K562 (cell line): ENCODE data around the gene CATSPER4. TPM values are rescaled to one million over a fixed set of nuclear protein-coding genes. Genes with fewer than 3 reads are reported as not detected.

Source experiments
- CAMTA2 ChIP-seq: fragments of 250-450 bp; sonication (Bioruptor Pico); conservative IDR thresholded peaks from 2 replicates; pipeline ENCODE4 v1.5.1; 2022
- CEBPB ChIP-seq: fragments of 450-650 bp; IDR thresholded peaks from 2 replicates; pipeline ENCODE4 v1.6.1; 2016; ENCODE audit warnings: missing genetic modification characterization, missing compliant biosample characterization
- CREM ChIP-seq: IDR thresholded peaks from 2 replicates; pipeline ENCODE4 v1.6.1; 2014; ENCODE audit warnings: antibody characterized with exemption, low read depth
- DACH1 ChIP-seq: fragments of 450-650 bp; IDR thresholded peaks from 2 replicates; pipeline ENCODE4 v1.6.1; 2018; ENCODE audit not compliant: partially characterized antibody
- HDAC1 ChIP-seq, 2 experiments: fragments of 450-650 bp; IDR thresholded peaks; 2 replicates each; pipeline ENCODE4 v1.6.1; 2016 to 2017; ENCODE audit warnings: inconsistent platforms in 1 of 2, mild to moderate bottlenecking in 1 of 2, moderate library complexity in 1 of 2
- HDAC6 ChIP-seq: IDR thresholded peaks from 2 replicates; pipeline ENCODE4 v1.6.1; 2012; ENCODE audit warnings: low read depth, mild to moderate bottlenecking, control low read depth, inconsistent platforms, low read length, moderate library complexity
- HNRNPH1 ChIP-seq: fragments of 200-400 bp; formaldehyde crosslinking; optimal IDR thresholded peaks from 2 replicates; pipeline ENCODE3; 2017; ENCODE audit warnings: low read depth, mild to moderate bottlenecking, low read length, moderate library complexity
- KDM1A ChIP-seq, 2 experiments: fragments of 450-650 bp; IDR thresholded peaks; 2 replicates each; pipeline ENCODE4 v1.6.1; 2016; ENCODE audit warnings: mild to moderate bottlenecking in 2 of 2
- L3MBTL2 ChIP-seq: fragments of 450-650 bp; IDR thresholded peaks from 2 replicates; pipeline ENCODE4 v1.6.1; 2016; ENCODE audit warnings: mild to moderate bottlenecking, moderate library complexity
- MAFK ChIP-seq: IDR thresholded peaks from 2 replicates; pipeline ENCODE4 v1.6.1; 2011; ENCODE audit warnings: low read length, improper control_type of control experiment
- RBM14 ChIP-seq: fragments of 200-400 bp; formaldehyde crosslinking; IDR thresholded peaks from 2 replicates; pipeline ENCODE4 v1.6.1; 2018; ENCODE audit warnings: low read depth, mild to moderate bottlenecking, low read length, moderate library complexity, borderline replicate concordance; ENCODE audit not compliant: insufficient read depth
- SREBF1 ChIP-seq: fragments of 150-350 bp; IDR thresholded peaks from 2 replicates; pipeline ENCODE4 v1.6.1; 2014; ENCODE audit warnings: antibody characterized with exemption, low read depth, low read length, borderline replicate concordance
- TAF7 ChIP-seq: fragments of 450-650 bp; IDR thresholded peaks from 2 replicates; pipeline ENCODE4 v1.6.1; 2016; ENCODE audit warnings: missing genetic modification characterization, missing compliant biosample characterization
- YY1 ChIP-seq, 3 experiments: IDR thresholded peaks; 2 replicates each; pipeline ENCODE4 v1.6.1; 2011; ENCODE audit warnings: low read length in 2 of 3, mild to moderate bottlenecking in 2 of 3, moderate library complexity in 2 of 3, borderline replicate concordance in 1 of 3, control low read depth in 1 of 3, low read depth in 1 of 3; ENCODE audit not compliant: insufficient read depth in 3 of 3, insufficient replicate concordance in 2 of 3, control insufficient read depth in 1 of 3, insufficient read length in 1 of 3; ENCODE audit errors: extremely low read depth in 1 of 3
- ZBTB17 ChIP-seq: fragments of 450-650 bp; formaldehyde crosslinking; IDR thresholded peaks from 2 replicates; pipeline ENCODE4 v1.4.0; 2020; ENCODE audit warnings: mild to moderate bottlenecking
- ZNF12 ChIP-seq: sonication (generic); formaldehyde crosslinking; IDR thresholded peaks from 2 replicates; pipeline ENCODE4 v1.4.0; 2020; ENCODE audit warnings: mild to moderate bottlenecking, missing genetic modification reagents
- ZNF134 ChIP-seq: fragments of 250-450 bp; sonication (Bioruptor Pico); conservative IDR thresholded peaks from 2 replicates; pipeline ENCODE4 v1.4.0; 2020
- ZNF143 ChIP-seq: sonication (generic); formaldehyde crosslinking; IDR thresholded peaks from 2 replicates; pipeline ENCODE4 v1.9.0; 2022; ENCODE audit warnings: mild to moderate bottlenecking, missing genetic modification reagents
- ZNF408 ChIP-seq: fragments of 250-450 bp; sonication (Bioruptor Pico); IDR thresholded peaks from 2 replicates; pipeline ENCODE4 v1.4.0; 2020; ENCODE audit warnings: low read depth, mild to moderate bottlenecking, moderate library complexity
- polyA plus RNA-seq, 8 experiments: library from polyadenylated mRNA; depleted of rRNA in 4 of 8; stranded (reverse) in 5 of 8; unstranded in 3 of 8; fragments of >200 nt; fragmentation: Nextera tagmentation in 2 of 8; fragmentation: Illumina TruSeq in 1 of 8; extraction: Ambion mirVana in 2 of 8; extraction: Trizol in 1 of 8; gene quantifications; 2 replicates each; pipeline versions ENCODE4 v1.2.1 to v1.2.3, GENCODE V29; 2011 to 2014; ENCODE audit warnings: inconsistent platforms in 1 of 8, missing spikeins in 1 of 8
- total RNA-seq, 7 experiments: library from RNA; depleted of rRNA in 6 of 7; stranded (reverse); fragments of >200 nt in 6 of 7; fragmentation: Illumina TruSeq in 2 of 7; extraction: Trizol in 2 of 7; gene quantifications; 2 replicates each; pipeline versions ENCODE4 v1.2.1 to v1.2.3, GENCODE V29; 2011 to 2021; ENCODE audit warnings: low replicate concordance in 1 of 7
- TF ChIP-seq, protein P1 (sequence below): fragments of 450-650 bp; IDR thresholded peaks from 2 replicates; pipeline ENCODE4 v1.6.1; 2017; ENCODE audit warnings: antibody characterized with exemption, mild to moderate bottlenecking
- TF ChIP-seq, protein P2 (sequence below): sonication (generic); formaldehyde crosslinking; IDR thresholded peaks from 2 replicates; pipeline ENCODE4 v1.8.1; 2022; ENCODE audit warnings: missing genetic modification reagents

CATSPER4 gene
- total and polyA plus RNA-seq, 9 of the 15 experiments (the other 6 are each of a cell fraction or from before 2014, with no cell fraction given): 0.04 to 0.13 TPM; not detected in 7

DNA sequence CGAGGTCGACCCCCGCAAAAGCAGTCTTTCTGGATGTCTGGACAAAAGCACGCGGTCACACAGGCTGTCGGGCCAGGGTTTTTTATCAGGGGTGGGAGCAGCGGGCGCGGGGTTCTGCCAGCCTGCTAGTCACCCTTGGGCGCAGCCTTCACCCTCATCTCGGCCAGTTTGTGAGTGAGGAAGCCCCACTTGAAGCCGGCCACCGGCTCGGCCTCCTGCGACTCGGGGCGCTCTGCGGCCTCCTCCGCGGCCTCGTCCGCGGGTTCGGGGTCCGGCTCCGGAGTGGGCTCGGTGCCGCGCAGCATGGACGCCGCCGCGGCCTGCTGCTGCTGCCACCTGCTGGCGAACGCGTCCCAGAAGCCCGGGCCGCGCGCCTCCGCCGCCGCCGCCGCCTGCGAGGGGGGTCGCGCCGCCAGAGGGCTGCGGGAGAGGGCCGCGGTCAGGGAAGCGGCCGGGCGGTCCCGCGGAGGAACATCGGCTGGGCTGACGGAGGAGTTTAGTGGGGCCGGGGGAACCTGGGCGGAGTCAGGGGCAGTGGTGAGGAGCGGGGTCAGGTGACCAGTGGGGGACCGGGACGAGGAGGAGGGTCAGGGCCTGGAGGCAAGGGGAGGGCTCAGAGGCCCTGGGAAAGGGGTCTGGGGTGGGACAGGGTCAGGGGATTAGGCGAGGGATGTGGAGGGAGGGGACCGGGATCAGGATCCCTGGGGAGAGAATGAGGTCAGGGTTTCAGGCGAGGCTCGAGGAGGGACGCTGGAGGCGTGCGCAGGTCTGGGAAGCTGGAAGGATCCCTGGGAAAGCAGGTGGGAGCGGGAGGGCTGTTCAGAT is 26.2 kb upstream of the CATSPER4 start (continued):
- TF ChIP-seq, protein P1, sequence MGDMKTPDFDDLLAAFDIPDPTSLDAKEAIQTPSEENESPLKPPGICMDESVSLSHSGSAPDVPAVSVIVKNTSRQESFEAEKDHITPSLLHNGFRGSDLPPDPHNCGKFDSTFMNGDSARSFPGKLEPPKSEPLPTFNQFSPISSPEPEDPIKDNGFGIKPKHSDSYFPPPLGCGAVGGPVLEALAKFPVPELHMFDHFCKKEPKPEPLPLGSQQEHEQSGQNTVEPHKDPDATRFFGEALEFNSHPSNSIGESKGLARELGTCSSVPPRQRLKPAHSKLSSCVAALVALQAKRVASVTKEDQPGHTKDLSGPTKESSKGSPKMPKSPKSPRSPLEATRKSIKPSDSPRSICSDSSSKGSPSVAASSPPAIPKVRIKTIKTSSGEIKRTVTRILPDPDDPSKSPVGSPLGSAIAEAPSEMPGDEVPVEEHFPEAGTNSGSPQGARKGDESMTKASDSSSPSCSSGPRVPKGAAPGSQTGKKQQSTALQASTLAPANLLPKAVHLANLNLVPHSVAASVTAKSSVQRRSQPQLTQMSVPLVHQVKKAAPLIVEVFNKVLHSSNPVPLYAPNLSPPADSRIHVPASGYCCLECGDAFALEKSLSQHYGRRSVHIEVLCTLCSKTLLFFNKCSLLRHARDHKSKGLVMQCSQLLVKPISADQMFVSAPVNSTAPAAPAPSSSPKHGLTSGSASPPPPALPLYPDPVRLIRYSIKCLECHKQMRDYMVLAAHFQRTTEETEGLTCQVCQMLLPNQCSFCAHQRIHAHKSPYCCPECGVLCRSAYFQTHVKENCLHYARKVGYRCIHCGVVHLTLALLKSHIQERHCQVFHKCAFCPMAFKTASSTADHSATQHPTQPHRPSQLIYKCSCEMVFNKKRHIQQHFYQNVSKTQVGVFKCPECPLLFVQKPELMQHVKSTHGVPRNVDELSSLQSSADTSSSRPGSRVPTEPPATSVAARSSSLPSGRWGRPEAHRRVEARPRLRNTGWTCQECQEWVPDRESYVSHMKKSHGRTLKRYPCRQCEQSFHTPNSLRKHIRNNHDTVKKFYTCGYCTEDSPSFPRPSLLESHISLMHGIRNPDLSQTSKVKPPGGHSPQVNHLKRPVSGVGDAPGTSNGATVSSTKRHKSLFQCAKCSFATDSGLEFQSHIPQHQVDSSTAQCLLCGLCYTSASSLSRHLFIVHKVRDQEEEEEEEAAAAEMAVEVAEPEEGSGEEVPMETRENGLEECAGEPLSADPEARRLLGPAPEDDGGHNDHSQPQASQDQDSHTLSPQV: peak; percentile 86
- TF ChIP-seq CEBPB (tag) (no peak), ZNF12 (CRISPR knock-in tag) (no peak; the same call in 1 of the 2 replicates), KDM1A (IDR thresholded peaks at IDR 0.05) (no peak), SREBF1 (no peak), ZNF143 (CRISPR knock-in tag) (no peak), ZBTB17 (CRISPR knock-in tag) (peak; percentile 45; the same call in 1 of the 2 replicates), ZNF408 (CRISPR knock-in tag) (no peak), TAF7 (tag) (no peak), L3MBTL2 (peak; percentile 89), HNRNPH1 (no peak), YY1 (IDR thresholded peaks at IDR 0.05; ENCODE audit: borderline replicate concordance in 1 of 3, control insufficient read depth in 1 of 3, extremely low read depth in 1 of 3, insufficient read depth in 3 of 3, insufficient read length in 1 of 3, insufficient replicate concordance in 2 of 3, low read depth in 1 of 3, low read length in 2 of 3) (peak; percentile 36 to 89 (median 81)), RBM14 (0 out of 2 replicates have a peak, but pooled peaks have one; percentile 59), CREM (peak; percentile 57; the same call in 1 of the 2 replicates), MAFK (no peak), DACH1 (no peak), ZNF134 (no peak), CAMTA2 (CRISPR knock-in tag) (0 out of 2 replicates have a peak, but pooled peaks have one; percentile 67), HDAC6 (no peak), HDAC1 (IDR thresholded peaks at IDR 0.05) (no peak)
- TF ChIP-seq, protein P2, sequence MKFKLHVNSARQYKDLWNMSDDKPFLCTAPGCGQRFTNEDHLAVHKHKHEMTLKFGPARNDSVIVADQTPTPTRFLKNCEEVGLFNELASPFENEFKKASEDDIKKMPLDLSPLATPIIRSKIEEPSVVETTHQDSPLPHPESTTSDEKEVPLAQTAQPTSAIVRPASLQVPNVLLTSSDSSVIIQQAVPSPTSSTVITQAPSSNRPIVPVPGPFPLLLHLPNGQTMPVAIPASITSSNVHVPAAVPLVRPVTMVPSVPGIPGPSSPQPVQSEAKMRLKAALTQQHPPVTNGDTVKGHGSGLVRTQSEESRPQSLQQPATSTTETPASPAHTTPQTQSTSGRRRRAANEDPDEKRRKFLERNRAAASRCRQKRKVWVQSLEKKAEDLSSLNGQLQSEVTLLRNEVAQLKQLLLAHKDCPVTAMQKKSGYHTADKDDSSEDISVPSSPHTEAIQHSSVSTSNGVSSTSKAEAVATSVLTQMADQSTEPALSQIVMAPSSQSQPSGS (CRISPR knock-in tag): no peak
